GM21825 (cell line): ENCODE data around the gene CLEC18C.
"Not testable (repeated sequence)": the region's sequence is repeated elsewhere in the genome, so short reads cannot be mapped to it uniquely, and the experiment has no call there.

Experiments used
- ATAC-seq: cut with Tn5 transposase; IDR thresholded peaks from one replicate; pipeline ENCODE4 v1.9.1; 2021; ENCODE audit warnings: mild to moderate bottlenecking, moderate library complexity; ENCODE audit not compliant: unreplicated experiment

The CLEC18C gene

DNA sequence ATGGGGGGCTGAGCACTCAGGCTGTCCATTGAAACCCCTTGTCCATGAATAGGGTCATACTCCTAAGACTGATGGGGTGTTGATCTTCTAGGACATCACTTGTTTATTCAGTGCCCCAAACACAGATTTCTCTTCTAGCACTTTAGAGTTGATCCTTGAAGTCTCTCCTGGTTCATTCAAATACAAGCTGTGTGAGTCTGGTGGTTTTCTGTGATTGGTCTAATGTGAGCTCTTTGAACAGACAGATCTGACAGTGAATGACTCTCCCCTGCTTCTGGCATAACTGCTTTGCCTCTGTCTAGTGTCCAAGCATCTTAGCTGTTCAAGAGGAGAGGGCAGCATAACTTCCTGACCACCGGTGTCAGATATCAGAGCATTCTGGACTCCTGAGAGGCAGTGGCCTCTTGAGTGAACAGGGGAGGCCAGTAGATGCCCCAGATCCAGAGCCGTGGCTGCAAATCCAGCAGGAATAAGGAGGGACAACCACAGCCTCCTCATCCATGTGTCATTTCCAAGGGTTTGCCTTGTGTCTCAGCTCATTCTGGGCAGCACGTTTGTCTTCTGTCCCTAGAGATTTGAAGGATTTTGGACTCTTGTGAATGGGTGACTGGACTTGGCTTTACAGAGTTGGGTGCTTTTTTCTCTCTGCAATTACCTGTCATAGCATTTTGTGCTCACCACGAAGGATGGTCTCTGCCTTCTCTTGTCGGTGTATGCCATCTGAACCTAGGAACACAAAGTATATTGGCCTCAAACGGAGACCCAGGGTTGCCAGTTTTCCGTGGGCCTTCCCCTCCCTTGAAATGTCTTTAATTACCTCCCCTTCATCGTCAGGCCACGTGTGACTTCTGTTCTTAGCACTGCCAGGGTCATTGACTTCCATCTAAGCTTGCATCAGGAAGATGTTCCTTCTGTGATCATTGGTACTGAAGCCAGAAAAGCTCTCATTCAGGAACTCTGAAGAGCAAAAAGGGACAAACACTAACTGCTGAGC lies 13.9 kb upstream of the CLEC18C start:
- no peak for ATAC-seq

- no peak for ATAC-seq
Observed at GRCh38 chr16:70160388-70160787, 13.2 kb upstream of the CLEC18C start.

DNA sequence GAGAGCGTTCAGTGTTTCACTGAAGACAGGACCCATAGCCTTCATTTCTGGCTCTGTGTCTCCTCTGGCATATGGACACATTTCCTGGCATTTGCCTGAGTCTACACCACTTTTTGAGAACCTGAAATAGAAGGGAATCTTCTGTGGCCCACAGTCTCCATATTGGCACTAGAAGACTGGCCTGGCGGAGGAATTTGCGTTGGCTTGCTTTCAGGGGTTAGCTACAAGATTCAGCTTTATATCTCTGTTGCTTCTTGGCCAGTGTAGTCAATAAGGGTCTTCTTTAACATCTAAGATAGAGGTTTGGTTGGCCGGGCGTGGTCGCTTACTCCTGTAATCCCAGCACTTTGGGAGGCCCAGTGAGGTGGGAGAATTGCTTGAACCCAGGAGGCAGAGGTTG lies 12.8 kb upstream of the CLEC18C start:
- no peak for ATAC-seq

- no peak for ATAC-seq
Observed at GRCh38 chr16:70161350-70161749, 12.2 kb upstream of the CLEC18C start.

DNA sequence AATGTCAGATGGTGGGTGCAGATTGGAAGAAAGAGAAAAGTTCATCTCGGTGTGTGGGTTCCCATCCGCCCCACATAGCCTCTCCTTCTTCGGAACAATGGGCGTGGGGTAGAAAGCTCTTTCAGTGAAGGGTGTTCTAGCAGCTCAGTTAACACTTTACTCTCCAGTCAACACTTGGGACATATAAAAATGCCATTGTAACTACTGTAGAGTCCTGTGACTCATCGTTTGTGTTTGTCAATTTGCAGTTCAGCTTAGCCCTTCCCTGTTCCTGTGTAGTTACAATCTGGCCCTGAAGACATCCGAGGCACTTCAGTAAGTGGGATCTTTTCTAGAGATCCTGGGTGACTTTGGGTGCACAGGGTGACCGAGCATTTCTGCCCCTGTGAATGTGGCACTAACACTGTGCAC lies 11.5 kb upstream of the CLEC18C start:
- ATAC-seq: no peak

- no peak for ATAC-seq
Observed at GRCh38 chr16:70163596-70163995, 10.0 kb upstream of the CLEC18C start.

DNA sequence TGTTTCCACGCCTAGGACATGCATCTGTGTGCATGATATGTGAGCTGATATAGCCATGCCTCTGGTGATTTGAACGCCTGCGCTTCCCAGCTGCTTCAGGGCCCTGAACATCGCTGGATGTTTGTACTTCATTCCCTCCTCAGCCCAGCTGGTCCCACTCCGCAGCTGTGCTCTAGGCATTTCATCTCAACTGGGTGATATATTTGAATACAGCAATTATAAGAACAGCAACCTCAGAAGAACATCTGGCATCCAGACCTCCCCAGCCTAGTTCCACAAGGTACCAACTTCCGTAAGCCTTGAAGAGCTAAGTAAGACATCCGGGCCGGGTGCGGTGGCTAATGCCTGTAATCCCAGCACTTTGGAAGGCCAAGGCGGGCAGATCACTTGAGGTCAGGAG lies 6.9 kb upstream of the CLEC18C start:
- ATAC-seq: not testable (repeated sequence)

DNA sequence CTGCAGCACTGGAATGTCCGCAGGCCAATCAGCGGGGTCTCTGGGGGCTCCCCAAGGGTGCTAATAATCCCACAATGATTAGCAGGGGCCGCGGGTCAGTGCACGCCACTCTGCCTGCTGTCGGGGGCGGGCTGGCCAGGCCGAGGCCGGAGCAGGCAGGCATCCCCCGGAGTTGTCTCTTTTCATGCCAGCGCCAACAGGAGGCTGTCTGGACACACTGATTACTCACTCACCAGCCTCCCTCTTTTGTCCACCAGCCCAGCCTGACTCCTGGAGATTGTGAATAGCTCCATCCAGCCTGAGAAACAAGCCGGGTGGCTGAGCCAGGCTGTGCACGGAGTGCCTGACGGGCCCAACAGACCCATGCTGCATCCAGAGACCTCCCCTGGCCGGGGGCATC lies 329 bp downstream of the CLEC18C start:
- ATAC-seq: not testable (repeated sequence)

GRCh38 chr16:70174387-70174932 lies 873 bp downstream of the CLEC18C start:
- ATAC-seq: not testable (repeated sequence)

DNA sequence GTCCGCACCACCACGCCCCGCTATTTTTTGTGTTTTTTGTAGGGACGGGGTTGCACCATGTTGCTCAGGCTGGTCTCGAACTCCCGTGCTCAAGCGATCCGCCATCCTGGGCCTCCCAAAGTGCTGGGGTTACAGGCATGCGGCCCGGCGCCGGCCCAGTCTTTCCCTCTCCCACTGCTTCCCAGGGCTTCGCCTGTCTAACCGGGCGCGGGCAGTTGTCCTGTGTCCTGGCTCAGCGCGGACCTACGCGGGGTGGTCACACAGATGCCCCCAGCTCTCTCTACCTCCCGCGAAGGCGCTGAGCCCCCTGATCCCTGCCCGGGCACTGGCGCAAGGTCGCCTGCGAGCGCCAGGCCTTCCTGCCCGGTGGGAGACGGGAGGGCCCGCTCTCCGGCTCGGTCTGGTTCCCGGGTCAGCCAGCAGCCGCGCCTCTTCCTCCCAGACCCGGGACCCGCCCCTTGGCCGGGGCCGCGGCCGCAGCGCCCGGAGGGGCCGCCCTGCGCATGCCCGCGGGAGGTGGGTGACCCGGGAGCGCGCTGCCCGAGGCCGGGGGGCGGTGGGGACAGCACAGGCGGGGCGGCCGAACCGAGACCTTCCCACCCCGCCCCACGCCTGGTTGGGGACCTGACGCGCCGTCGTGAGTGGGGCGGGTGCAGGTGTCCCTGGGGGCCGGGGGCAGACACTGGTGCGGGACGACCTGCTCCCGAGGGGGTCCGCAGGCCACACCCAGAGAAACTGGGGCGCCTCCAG lies 14.4 kb downstream of the CLEC18C start:
- ATAC-seq: not testable (repeated sequence)

GRCh38 chr16:70188608-70188915 lies 15.0 kb downstream of the CLEC18C start:
- not testable (repeated sequence) for ATAC-seq

- ATAC-seq: not testable (repeated sequence)
Observed at GRCh38 chr16:70190574-70190973, 17.0 kb downstream of the CLEC18C start.

GRCh38 chr16:70196683-70197300 lies 23.2 kb downstream of the CLEC18C start:
- not testable (repeated sequence) for ATAC-seq

- ATAC-seq: not testable (repeated sequence)
Observed at GRCh38 chr16:70197611-70198010, 24.0 kb downstream of the CLEC18C start.

- not testable (repeated sequence) for ATAC-seq
Observed at GRCh38 chr16:70198230-70198629, 24.6 kb downstream of the CLEC18C start.

- not testable (repeated sequence) for ATAC-seq
Observed at GRCh38 chr16:70198666-70199065, 25.1 kb downstream of the CLEC18C start.

DNA sequence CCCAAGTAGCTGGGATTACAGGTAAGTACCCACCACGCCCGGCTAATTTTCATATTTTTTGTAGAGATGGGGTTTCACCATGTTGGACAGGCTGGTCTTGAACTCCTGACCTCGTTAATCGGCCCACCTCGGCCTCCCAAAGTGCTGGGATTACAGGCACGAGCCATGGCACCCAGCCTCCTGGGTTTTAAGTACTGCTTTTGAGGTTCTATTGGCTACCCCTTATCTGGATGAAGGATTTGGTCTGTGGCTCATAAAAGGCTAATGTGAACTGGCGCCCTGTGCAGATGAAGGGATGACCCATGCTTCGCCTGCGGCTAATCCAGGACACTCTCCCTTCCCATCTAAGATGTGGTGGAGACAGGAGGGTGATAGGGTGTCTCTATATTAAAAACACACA lies 25.6 kb downstream of the CLEC18C start:
- ATAC-seq: not testable (repeated sequence)

DNA sequence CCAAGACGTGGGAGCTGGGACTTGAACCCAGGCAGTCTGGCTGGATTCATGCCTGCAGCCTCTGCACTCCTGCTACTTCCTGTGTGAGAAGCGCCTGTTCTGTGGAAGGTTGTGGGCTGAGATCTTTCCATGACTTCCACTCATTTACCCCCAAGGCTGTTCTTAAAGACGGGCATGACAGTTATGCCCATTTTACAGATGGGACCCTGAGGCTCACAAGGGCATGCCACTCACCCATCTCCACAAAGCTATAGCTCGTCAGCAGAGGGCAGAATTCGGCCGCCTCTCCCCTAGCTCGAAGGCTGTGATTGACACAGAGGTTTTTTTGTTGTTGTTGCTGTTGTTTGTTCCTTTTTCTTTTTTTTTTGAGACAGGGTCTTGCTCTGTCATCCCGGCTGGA lies 26.5 kb downstream of the CLEC18C start:
- not testable (repeated sequence) for ATAC-seq

- not testable (repeated sequence) for ATAC-seq
Observed at GRCh38 chr16:70203508-70203907, 29.9 kb downstream of the CLEC18C start.

GRCh38 chr16:70204010-70204409 lies 30.4 kb downstream of the CLEC18C start:
- ATAC-seq: not testable (repeated sequence)
